Activated CD4-positive, alpha-beta T cell treated with anti-CD3 and anti-CD28 coated beads, Interleukin-2, amount 10 ng/mL, durations not matched to agents 7 days and 5 days (primary cell): ENCODE results near the gene MARCHF10. TPM values are rescaled to one million over a fixed set of nuclear protein-coding genes. Genes with fewer than 3 reads are reported as not detected.

ENCODE experiments used
- CTCF ChIA-PET: fragments of 350-600 bp; sonication (Branson Sonifier 250); formaldehyde crosslinking; loops from one replicate; lab custom pipeline; 2021; ENCODE audit warnings: antibody characterized with exemption; lab: Charles Lee
- POLR2A ChIA-PET: fragments of 350-600 bp; sonication (Branson Sonifier 250); formaldehyde crosslinking; loops from one replicate; lab custom pipeline; 2021; ENCODE audit warnings: antibody characterized with exemption; lab: Charles Lee
- DNase-seq: peaks from one replicate; pipeline ENCODE4 v3.0.0-alpha.2; 2020
- H3K27ac Mint-ChIP-seq: one replicate; pipeline ENCODE4 v1.8.0; 2021; ENCODE audit warnings: mild to moderate bottlenecking, moderate library complexity, mixed read lengths
- H3K27me3 Mint-ChIP-seq: one replicate; pipeline ENCODE4 v1.8.0; 2021; ENCODE audit warnings: mixed read lengths
- H3K36me3 Mint-ChIP-seq: one replicate; pipeline ENCODE4 v1.8.0; 2021; ENCODE audit warnings: low read depth, mixed read lengths
- H3K4me1 Mint-ChIP-seq: one replicate; pipeline ENCODE4 v1.8.0; 2021; ENCODE audit warnings: mixed read lengths
- H3K4me3 Mint-ChIP-seq: one replicate; pipeline ENCODE4 v1.8.0; 2021; ENCODE audit warnings: mild to moderate bottlenecking, moderate library complexity, mixed read lengths
- H3K9me3 Mint-ChIP-seq: one replicate; pipeline ENCODE4 v1.8.0; 2021; ENCODE audit warnings: mixed read lengths
- total RNA-seq, 2 experiments: library from RNA; stranded (reverse); gene quantifications; one replicate each; pipeline ENCODE4 v1.2.3, GENCODE V29; 2021

Gene MARCHF10
- total RNA-seq, 2 experiments from 2014 or later: not detected

GRCh38 chr17:62774338-62774737, 33.8 kb downstream of the MARCHF10 start:
- Mint-ChIP-seq H3K4me3 (no peak overlapping the region), H3K27me3 (no peaks in the 10 kb centered on the region), H3K27ac (no peak overlapping the region), H3K9me3 (no peaks in the 10 kb centered on the region), H3K36me3 (no peaks in the 10 kb centered on the region), H3K4me1 (no peaks in the 10 kb centered on the region)
- ChIA-PET POLR2A (no interaction called here), CTCF (interaction anchor here (0.6 to 0.8 kb wide), 2 partner anchors 28 to 664 kb away, joined by 3 read pairs; no protein-coding TSS in a partner anchor)
- DNase-seq: no peak

- Mint-ChIP-seq H3K9me3 (no peaks in the 10 kb centered on the region), H3K4me3 (no peak overlapping the region), H3K27ac (no peak overlapping the region), H3K36me3 (no peaks in the 10 kb centered on the region), H3K4me1 (no peaks in the 10 kb centered on the region), H3K27me3 (peaks cover 4% of the 10 kb centered on the region)
- CTCF ChIA-PET: no interaction called here
- POLR2A ChIA-PET: no interaction called here
- no peak for DNase-seq
These were observed 40.1 kb downstream of the MARCHF10 start for GRCh38 chr17:62767997-62768396.

- POLR2A ChIA-PET: no interaction called here
- no peaks in the 10 kb centered on the region for H3K9me3 Mint-ChIP-seq
These were observed 42.8 kb downstream of the MARCHF10 start for GRCh38 chr17:62765351-62765750.

GRCh38 chr17:62763891-62764600, 44.1 kb downstream of the MARCHF10 start:
- Mint-ChIP-seq H3K4me1 (no peaks in the 10 kb centered on the region), H3K9me3 (no peaks in the 10 kb centered on the region), H3K27me3 (peaks cover 16% of the 10 kb centered on the region), H3K36me3 (no peaks in the 10 kb centered on the region), H3K27ac (no peak overlapping the region), H3K4me3 (no peak overlapping the region)
- ChIA-PET POLR2A (no interaction called here), CTCF (no interaction called here)
- no peak for DNase-seq

More at GRCh38 chr17:62765351-62765750, 42.8 kb downstream of the MARCHF10 start:
- H3K27ac Mint-ChIP-seq: no peak overlapping the region
- DNase-seq: no peak
- CTCF ChIA-PET: no interaction called here
- no peaks in the 10 kb centered on the region for H3K4me1 Mint-ChIP-seq
- no peak overlapping the region for H3K4me3 Mint-ChIP-seq
- H3K36me3 Mint-ChIP-seq: no peaks in the 10 kb centered on the region
- H3K27me3 Mint-ChIP-seq: peaks cover 9% of the 10 kb centered on the region

- CTCF ChIA-PET: no interaction called here
- Mint-ChIP-seq H3K4me3 (no peak overlapping the region), H3K9me3 (no peaks in the 10 kb centered on the region), H3K36me3 (no peaks in the 10 kb centered on the region), H3K27me3 (peaks cover 20% of the 10 kb centered on the region), H3K27ac (no peak overlapping the region), H3K4me1 (no peaks in the 10 kb centered on the region)
- no peak for DNase-seq
- POLR2A ChIA-PET: no interaction called here
These were observed 46.2 kb downstream of the MARCHF10 start for GRCh38 chr17:62761884-62762283.

- Mint-ChIP-seq H3K4me3 (no peak overlapping the region), H3K4me1 (no peaks in the 10 kb centered on the region), H3K27ac (no peak overlapping the region), H3K36me3 (no peaks in the 10 kb centered on the region), H3K9me3 (no peaks in the 10 kb centered on the region), H3K27me3 (peaks cover 20% of the 10 kb centered on the region)
- CTCF ChIA-PET: no interaction called here
- DNase-seq: no peak
- POLR2A ChIA-PET: no interaction called here
These were observed 47.2 kb downstream of the MARCHF10 start for GRCh38 chr17:62760945-62761267.

- Mint-ChIP-seq H3K4me3 (no peak overlapping the region), H3K9me3 (no peaks in the 10 kb centered on the region), H3K36me3 (no peaks in the 10 kb centered on the region), H3K27ac (no peak overlapping the region), H3K27me3 (peaks cover 20% of the 10 kb centered on the region), H3K4me1 (no peaks in the 10 kb centered on the region)
- CTCF ChIA-PET: no interaction called here
- POLR2A ChIA-PET: no interaction called here
- DNase-seq: no peak
These were observed 47.8 kb downstream of the MARCHF10 start for GRCh38 chr17:62760059-62760944.

GRCh38 chr17:62757500-62757951, 50.6 kb downstream of the MARCHF10 start:
- ChIA-PET POLR2A (no interaction called here), CTCF (no interaction called here)
- H3K36me3 Mint-ChIP-seq: no peaks in the 10 kb centered on the region
- no peaks in the 10 kb centered on the region for H3K9me3 Mint-ChIP-seq
- peaks cover 16% of the 10 kb centered on the region for H3K27me3 Mint-ChIP-seq
- H3K4me3 Mint-ChIP-seq: no peak overlapping the region
- H3K27ac Mint-ChIP-seq: no peak overlapping the region
- DNase-seq: no peak
- no peaks in the 10 kb centered on the region for H3K4me1 Mint-ChIP-seq

- Mint-ChIP-seq H3K4me3 (no peak overlapping the region), H3K4me1 (no peaks in the 10 kb centered on the region), H3K36me3 (no peaks in the 10 kb centered on the region), H3K9me3 (no peaks in the 10 kb centered on the region), H3K27ac (no peak overlapping the region), H3K27me3 (peaks cover 16% of the 10 kb centered on the region)
- no peak for DNase-seq
- ChIA-PET CTCF (no interaction called here), POLR2A (no interaction called here)
These were observed 51.9 kb downstream of the MARCHF10 start for GRCh38 chr17:62756198-62756597.

- H3K27me3 Mint-ChIP-seq: peaks cover 10% of the 10 kb centered on the region
- ChIA-PET POLR2A (no interaction called here), CTCF (interaction anchor here (0.6 kb wide), 1 partner anchor 13 kb away, joined by 4 read pairs; no protein-coding TSS in a partner anchor)
- H3K9me3 Mint-ChIP-seq: no peaks in the 10 kb centered on the region
- H3K4me3 Mint-ChIP-seq: no peak overlapping the region
- no peaks in the 10 kb centered on the region for H3K36me3 Mint-ChIP-seq
- no peak overlapping the region for H3K27ac Mint-ChIP-seq
- DNase-seq: no peak
- H3K4me1 Mint-ChIP-seq: no peaks in the 10 kb centered on the region
These were observed 52.8 kb downstream of the MARCHF10 start for GRCh38 chr17:62755141-62755851.

- Mint-ChIP-seq H3K27me3 (peaks cover 4% of the 10 kb centered on the region), H3K4me3 (no peak overlapping the region), H3K4me1 (no peaks in the 10 kb centered on the region), H3K36me3 (no peaks in the 10 kb centered on the region), H3K27ac (no peak overlapping the region), H3K9me3 (no peaks in the 10 kb centered on the region)
- DNase-seq: no peak
- ChIA-PET CTCF (no interaction called here), POLR2A (no interaction called here)
These were observed 53.5 kb downstream of the MARCHF10 start for GRCh38 chr17:62754631-62755030.

- Mint-ChIP-seq H3K9me3 (no peaks in the 10 kb centered on the region), H3K4me3 (no peak overlapping the region), H3K27me3 (peaks cover 2% of the 10 kb centered on the region), H3K27ac (no peak overlapping the region), H3K36me3 (no peaks in the 10 kb centered on the region), H3K4me1 (no peaks in the 10 kb centered on the region)
- DNase-seq: no peak
- ChIA-PET POLR2A (no interaction called here), CTCF (interaction anchor here (0.6 kb wide), 1 partner anchor 14 kb away, joined by 3 read pairs; no protein-coding TSS in a partner anchor)
These were observed 54.6 kb downstream of the MARCHF10 start for GRCh38 chr17:62753562-62753961.
